Transverse colon (tissue), 3 donors: ENCODE results near the gene AFF1.

Experiments used
- POLR2A ChIP-seq: fragments of 450-650 bp; IDR thresholded peaks from one replicate; pipeline ENCODE4 v1.6.1; 2016; ENCODE audit warnings: antibody characterized with exemption, mild to moderate bottlenecking, moderate library complexity
- TF ChIP-seq, protein P1 (sequence below), 5 experiments: fragments of 200-600 bp in 3 of 5; fragments of 450-650 bp in 2 of 5; sonication (generic) in 3 of 5; IDR thresholded peaks; 1 replicate in 2 of 5; 2 replicates in 3 of 5; pipeline ENCODE4 v1.5.1; 2016 to 2017; ENCODE audit warnings: antibody characterized with exemption in 5 of 5, inconsistent platforms in 3 of 5, mild to moderate bottlenecking in 2 of 5, moderate library complexity in 1 of 5

DNA sequence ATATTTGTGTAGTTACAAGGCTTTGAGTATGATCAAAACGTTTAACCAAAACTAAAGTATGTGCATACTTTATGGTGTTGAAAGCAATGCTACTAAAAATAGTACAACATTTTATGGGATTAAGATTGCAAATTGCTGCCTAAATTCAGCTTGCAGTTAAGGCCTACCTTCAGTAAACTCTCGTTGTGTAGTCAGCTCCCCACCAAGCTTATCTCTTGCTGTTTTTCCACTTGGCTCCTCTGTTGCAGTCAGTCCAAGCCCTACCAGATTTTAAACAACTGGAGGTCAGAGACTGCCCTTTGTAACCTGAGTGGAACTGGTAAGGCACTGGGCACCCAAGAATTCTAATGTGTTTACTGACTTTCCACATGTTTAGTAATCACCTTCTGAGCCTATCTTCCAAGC, 25.7 kb downstream of the AFF1 start:
- TF ChIP-seq, protein P1, sequence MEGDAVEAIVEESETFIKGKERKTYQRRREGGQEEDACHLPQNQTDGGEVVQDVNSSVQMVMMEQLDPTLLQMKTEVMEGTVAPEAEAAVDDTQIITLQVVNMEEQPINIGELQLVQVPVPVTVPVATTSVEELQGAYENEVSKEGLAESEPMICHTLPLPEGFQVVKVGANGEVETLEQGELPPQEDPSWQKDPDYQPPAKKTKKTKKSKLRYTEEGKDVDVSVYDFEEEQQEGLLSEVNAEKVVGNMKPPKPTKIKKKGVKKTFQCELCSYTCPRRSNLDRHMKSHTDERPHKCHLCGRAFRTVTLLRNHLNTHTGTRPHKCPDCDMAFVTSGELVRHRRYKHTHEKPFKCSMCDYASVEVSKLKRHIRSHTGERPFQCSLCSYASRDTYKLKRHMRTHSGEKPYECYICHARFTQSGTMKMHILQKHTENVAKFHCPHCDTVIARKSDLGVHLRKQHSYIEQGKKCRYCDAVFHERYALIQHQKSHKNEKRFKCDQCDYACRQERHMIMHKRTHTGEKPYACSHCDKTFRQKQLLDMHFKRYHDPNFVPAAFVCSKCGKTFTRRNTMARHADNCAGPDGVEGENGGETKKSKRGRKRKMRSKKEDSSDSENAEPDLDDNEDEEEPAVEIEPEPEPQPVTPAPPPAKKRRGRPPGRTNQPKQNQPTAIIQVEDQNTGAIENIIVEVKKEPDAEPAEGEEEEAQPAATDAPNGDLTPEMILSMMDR (IDR thresholded peaks at IDR 0.05) = no peak
- no peak for TF ChIP-seq POLR2A
